Neural progenitor cell (in vitro differentiated cells): ENCODE measurements around the gene WBP4. TPM values are rescaled to one million over a fixed set of nuclear protein-coding genes. Genes with fewer than 3 reads are reported as not detected.
"Not testable (repeated sequence)": the region's sequence is repeated elsewhere in the genome, so short reads cannot be mapped to it uniquely, and the experiment has no call there.

Experiments
- DNase-seq: peaks from one replicate; pipeline ENCODE4 v3.0.0-alpha.2; 2016; ENCODE audit warnings: low spot score
- H2AFZ ChIP-seq: fragments of 200-600 bp; sonication (generic); replicated peaks from 2 replicates; pipeline ENCODE4 v1.6.1; 2016; ENCODE audit warnings: antibody characterized with exemption
- H3F3A ChIP-seq: fragments of 200-600 bp; sonication (generic); 2 replicates; pipeline ENCODE4 v1.6.1; 2016; ENCODE audit warnings: antibody characterized with exemption, low read depth
- H3K27ac ChIP-seq: fragments of 200-600 bp; sonication (generic); 2 replicates; pipeline ENCODE4 v1.5.1; 2016; ENCODE audit warnings: mild to moderate bottlenecking
- H3K27me3 ChIP-seq: fragments of 200-600 bp; sonication (generic); 2 replicates; pipeline ENCODE4 v1.6.1; 2016; ENCODE audit warnings: mild to moderate bottlenecking, moderate library complexity
- H3K36me3 ChIP-seq: fragments of 200-600 bp; sonication (generic); 2 replicates; pipeline ENCODE4 v1.5.1; 2016
- H3K4me1 ChIP-seq: fragments of 200-600 bp; sonication (generic); 2 replicates; pipeline ENCODE4 v1.6.1; 2016; ENCODE audit warnings: mixed run types
- H3K4me2 ChIP-seq: fragments of 200-600 bp; sonication (generic); 2 replicates; pipeline ENCODE4 v1.6.1; 2016
- H3K4me3 ChIP-seq: fragments of 200-600 bp; sonication (generic); 2 replicates; pipeline ENCODE4 v1.5.1; 2016
- H3K79me2 ChIP-seq: fragments of 200-600 bp; sonication (generic); 2 replicates; pipeline ENCODE4 v1.6.1; 2016; ENCODE audit warnings: low read depth
- H3K9ac ChIP-seq: fragments of 200-600 bp; sonication (generic); 2 replicates; pipeline ENCODE4 v1.6.1; 2016
- H3K9me3 ChIP-seq: fragments of 200-600 bp; sonication (generic); 2 replicates; pipeline ENCODE4 v1.5.1; 2016; ENCODE audit warnings: low read depth
- H4K20me1 ChIP-seq: fragments of 200-600 bp; sonication (generic); 2 replicates; pipeline ENCODE4 v1.6.1; 2016; ENCODE audit warnings: low read depth
- H3K27ac Mint-ChIP-seq: 3 replicates; pipeline ENCODE4 v1.8.0; 2021; ENCODE audit warnings: mixed read lengths
- H3K27me3 Mint-ChIP-seq: 2 replicates; pipeline ENCODE4 v1.8.0; 2022; ENCODE audit warnings: low read depth, mild to moderate bottlenecking, inconsistent platforms, moderate library complexity, mixed read lengths; ENCODE audit not compliant: insufficient read depth
- H3K36me3 Mint-ChIP-seq: 3 replicates; pipeline ENCODE4 v1.8.0; 2021; ENCODE audit warnings: mixed read lengths
- H3K4me1 Mint-ChIP-seq: 3 replicates; pipeline ENCODE4 v1.8.0; 2021; ENCODE audit warnings: mixed read lengths
- H3K4me3 Mint-ChIP-seq: 3 replicates; pipeline ENCODE4 v1.8.0; 2021; ENCODE audit warnings: mild to moderate bottlenecking, moderate library complexity, mixed read lengths
- H3K9me3 Mint-ChIP-seq: 3 replicates; pipeline ENCODE4 v1.8.0; 2020; ENCODE audit warnings: mixed read lengths
- EZH2 ChIP-seq: fragments of 200-600 bp; sonication (generic); IDR thresholded peaks from 2 replicates; pipeline ENCODE4 v1.6.1; 2017; ENCODE audit warnings: antibody characterized with exemption, mild to moderate bottlenecking, moderate library complexity
- EZH2phosphoT487 ChIP-seq: fragments of 200-600 bp; sonication (generic); IDR thresholded peaks from 2 replicates; pipeline ENCODE4 v1.6.1; 2017; ENCODE audit warnings: antibody characterized with exemption
- total RNA-seq: library from RNA; depleted of rRNA; stranded (reverse); fragments of >200 nt; gene quantifications from 2 replicates; pipeline ENCODE4 v1.2.3, GENCODE V29; 2015; ENCODE audit warnings: low replicate concordance
- TF ChIP-seq, protein P1 (sequence below): fragments of 200-600 bp; sonication (generic); IDR thresholded peaks from 2 replicates; pipeline ENCODE4 v1.5.1; 2017; ENCODE audit warnings: antibody characterized with exemption, mild to moderate bottlenecking

Gene WBP4
- total RNA-seq, 1 donor from 2014 or later = 12.9 TPM

DNA sequence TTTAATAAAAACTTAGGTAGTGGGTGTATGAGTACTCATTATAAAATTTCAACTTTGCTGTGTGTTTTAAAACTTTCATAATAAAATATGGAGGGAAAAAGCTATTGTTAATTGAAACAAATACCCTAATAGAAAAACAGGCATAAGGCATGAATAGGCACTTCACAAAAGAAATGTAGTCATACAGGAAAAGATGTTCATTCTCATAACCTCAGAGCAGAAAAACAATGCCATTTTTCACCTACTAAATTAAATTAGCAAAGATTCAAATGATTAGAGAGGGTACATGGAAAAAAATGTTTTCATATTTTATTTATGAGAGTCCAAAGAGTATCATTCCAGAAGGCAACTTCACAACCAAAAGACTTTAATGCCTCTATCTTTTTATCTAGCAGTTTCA lies 21.6 kb upstream of the WBP4 start:
- H3K4me3 ChIP-seq = no peak overlapping the region
- H3K27ac Mint-ChIP-seq = no peak overlapping the region
- no peak overlapping the region for H3K9ac ChIP-seq
- no peak overlapping the region for H2AFZ ChIP-seq
- H3K79me2 ChIP-seq = no peaks in the 10 kb centered on the region
- H3F3A ChIP-seq = no peaks in the 10 kb centered on the region
- no peaks in the 10 kb centered on the region for H3K27me3 Mint-ChIP-seq
- H3K4me2 ChIP-seq = no peak overlapping the region
- H3K27ac ChIP-seq = no peak overlapping the region
- no peaks in the 10 kb centered on the region for H3K4me1 Mint-ChIP-seq
- peaks cover 26% of the 10 kb centered on the region for H3K9me3 Mint-ChIP-seq
- no peaks in the 10 kb centered on the region for H4K20me1 ChIP-seq
- H3K36me3 ChIP-seq = no peaks in the 10 kb centered on the region
- H3K9me3 ChIP-seq = no peaks in the 10 kb centered on the region
- H3K4me3 Mint-ChIP-seq = no peak overlapping the region
- H3K27me3 ChIP-seq = no peaks in the 10 kb centered on the region
- DNase-seq = no peak
- TF ChIP-seq EZH2 (no peak), EZH2phosphoT487 (no peak)
- TF ChIP-seq, protein P1, sequence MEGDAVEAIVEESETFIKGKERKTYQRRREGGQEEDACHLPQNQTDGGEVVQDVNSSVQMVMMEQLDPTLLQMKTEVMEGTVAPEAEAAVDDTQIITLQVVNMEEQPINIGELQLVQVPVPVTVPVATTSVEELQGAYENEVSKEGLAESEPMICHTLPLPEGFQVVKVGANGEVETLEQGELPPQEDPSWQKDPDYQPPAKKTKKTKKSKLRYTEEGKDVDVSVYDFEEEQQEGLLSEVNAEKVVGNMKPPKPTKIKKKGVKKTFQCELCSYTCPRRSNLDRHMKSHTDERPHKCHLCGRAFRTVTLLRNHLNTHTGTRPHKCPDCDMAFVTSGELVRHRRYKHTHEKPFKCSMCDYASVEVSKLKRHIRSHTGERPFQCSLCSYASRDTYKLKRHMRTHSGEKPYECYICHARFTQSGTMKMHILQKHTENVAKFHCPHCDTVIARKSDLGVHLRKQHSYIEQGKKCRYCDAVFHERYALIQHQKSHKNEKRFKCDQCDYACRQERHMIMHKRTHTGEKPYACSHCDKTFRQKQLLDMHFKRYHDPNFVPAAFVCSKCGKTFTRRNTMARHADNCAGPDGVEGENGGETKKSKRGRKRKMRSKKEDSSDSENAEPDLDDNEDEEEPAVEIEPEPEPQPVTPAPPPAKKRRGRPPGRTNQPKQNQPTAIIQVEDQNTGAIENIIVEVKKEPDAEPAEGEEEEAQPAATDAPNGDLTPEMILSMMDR = no peak
- no peaks in the 10 kb centered on the region for H3K4me1 ChIP-seq
- no peaks in the 10 kb centered on the region for H3K36me3 Mint-ChIP-seq

DNA sequence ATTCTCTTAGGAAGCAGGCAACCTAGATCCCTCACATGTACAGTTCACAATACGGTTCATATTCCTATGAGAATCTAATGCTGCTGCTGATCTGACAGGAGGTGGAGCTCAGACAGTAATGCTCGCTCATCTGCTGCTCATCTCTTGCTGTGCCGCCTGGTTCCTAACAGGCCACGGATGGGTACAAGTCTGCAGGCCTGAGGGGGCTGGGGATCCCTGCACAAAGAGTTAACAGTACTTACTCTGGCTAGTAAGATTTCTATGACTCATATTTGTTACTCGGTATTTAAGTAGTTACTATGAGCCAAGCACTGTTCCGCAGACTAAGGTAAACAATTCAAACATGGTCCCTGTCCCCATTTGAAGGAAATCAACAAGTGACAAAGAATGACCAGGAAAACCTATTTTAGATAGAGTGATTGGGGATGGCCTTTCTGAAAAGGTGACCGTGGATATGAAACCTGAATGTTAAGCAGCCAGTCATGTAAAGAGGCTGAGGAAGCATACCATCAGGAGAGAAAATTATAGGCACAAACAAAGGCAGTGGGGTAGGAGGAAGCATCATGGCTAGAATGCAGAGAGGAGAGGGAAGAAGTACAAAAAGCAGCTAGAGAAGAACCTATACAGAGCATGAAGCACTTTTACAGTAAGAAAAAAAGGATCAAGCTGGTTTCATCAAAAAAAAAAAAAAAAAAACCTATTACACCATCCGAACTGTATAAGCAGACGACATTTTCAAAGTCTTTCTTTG lies 20.6 kb upstream of the WBP4 start:
- Histone ChIP-seq H3F3A (no peaks in the 10 kb centered on the region), H3K27me3 (no peaks in the 10 kb centered on the region), H3K9ac (no peak overlapping the region), H3K79me2 (no peaks in the 10 kb centered on the region), H4K20me1 (no peaks in the 10 kb centered on the region), H3K9me3 (no peaks in the 10 kb centered on the region), H3K4me2 (no peak overlapping the region), H3K4me3 (no peak overlapping the region), H3K27ac (no peak overlapping the region), H2AFZ (no peak overlapping the region), H3K36me3 (no peaks in the 10 kb centered on the region), H3K4me1 (no peaks in the 10 kb centered on the region)
- Mint-ChIP-seq H3K4me1 (no peaks in the 10 kb centered on the region), H3K27ac (no peak overlapping the region), H3K27me3 (no peaks in the 10 kb centered on the region), H3K36me3 (no peaks in the 10 kb centered on the region), H3K9me3 (peaks cover 35% of the 10 kb centered on the region), H3K4me3 (no peak overlapping the region)
- TF ChIP-seq, protein P1 = no peak
- TF ChIP-seq EZH2 = no peak
- TF ChIP-seq EZH2phosphoT487 = no peak
- no peak for DNase-seq

- not testable (repeated sequence) for H3K9ac ChIP-seq, H3K4me3 Mint-ChIP-seq, H3K79me2 ChIP-seq, H3K36me3 Mint-ChIP-seq, H3K36me3 ChIP-seq, DNase-seq, H2AFZ ChIP-seq, H3K4me2 ChIP-seq, H3K4me1 Mint-ChIP-seq, H3K27ac ChIP-seq, H3K27me3 Mint-ChIP-seq, H3K9me3 ChIP-seq, H3K4me1 ChIP-seq, H3K4me3 ChIP-seq, H4K20me1 ChIP-seq, H3K27me3 ChIP-seq, H3K27ac Mint-ChIP-seq, H3F3A ChIP-seq
- peaks cover 50% of the 10 kb centered on the region for H3K9me3 Mint-ChIP-seq
Observed at GRCh38 chr13:41042419-41042818, 18.9 kb upstream of the WBP4 start.

DNA sequence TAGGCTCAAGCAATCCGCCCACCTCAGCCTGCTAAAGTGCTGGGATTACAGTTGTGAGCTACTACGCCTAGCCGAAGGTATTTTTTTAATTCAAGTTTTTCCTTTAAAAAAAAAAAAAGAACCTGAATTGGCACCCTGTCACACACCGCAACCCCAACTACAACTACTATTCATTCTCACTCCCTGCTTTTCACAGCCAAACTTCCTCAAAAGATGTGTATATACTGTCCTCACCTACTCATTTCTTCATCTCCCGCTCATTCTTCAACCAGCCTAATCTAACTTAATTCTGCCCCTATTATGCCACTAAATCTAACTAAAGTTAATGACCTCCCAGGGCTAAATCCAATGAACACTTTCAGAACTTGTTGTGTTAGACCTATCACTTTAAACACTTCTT lies 12.7 kb upstream of the WBP4 start:
- H3K4me3 ChIP-seq = no peak overlapping the region
- H3K9me3 Mint-ChIP-seq = peaks cover 53% of the 10 kb centered on the region
- peaks cover 2% of the 10 kb centered on the region for H3K27me3 Mint-ChIP-seq
- H3K4me1 ChIP-seq = no peaks in the 10 kb centered on the region
- H2AFZ ChIP-seq = no peak overlapping the region
- H3K4me3 Mint-ChIP-seq = no peak overlapping the region
- peaks cover 22% of the 10 kb centered on the region for H3K36me3 Mint-ChIP-seq
- H3K9me3 ChIP-seq = peaks cover 4% of the 10 kb centered on the region
- no peaks in the 10 kb centered on the region for H3K79me2 ChIP-seq
- H3K4me2 ChIP-seq = no peak overlapping the region
- H3K27me3 ChIP-seq = no peaks in the 10 kb centered on the region
- H3K4me1 Mint-ChIP-seq = no peaks in the 10 kb centered on the region
- H3K36me3 ChIP-seq = no peaks in the 10 kb centered on the region
- H3K9ac ChIP-seq = no peak overlapping the region
- H3K27ac ChIP-seq = no peak overlapping the region
- no peak overlapping the region for H3K27ac Mint-ChIP-seq
- no peak for DNase-seq
- no peaks in the 10 kb centered on the region for H3F3A ChIP-seq
- TF ChIP-seq EZH2phosphoT487 (no peak), EZH2 (no peak)
- TF ChIP-seq, protein P1 = no peak
- no peaks in the 10 kb centered on the region for H4K20me1 ChIP-seq
